K562 treated with DMSO at 1 percent for 12 hours (cell line): ENCODE measurements around the gene HERC3. TPM values are rescaled to one million over a fixed set of nuclear protein-coding genes. Genes with fewer than 3 reads are reported as not detected.

Experiments
- total RNA-seq: library from RNA; unstranded; fragments of 300-600 nt; gene quantifications from 2 replicates; pipeline ENCODE4 v1.2.3, GENCODE V29; 2022; ENCODE audit not compliant: insufficient read depth

Gene HERC3
- 5.1 and 17.8 TPM in 2 replicates for total RNA-seq

GRCh38 chr4:88591787-88592599 is at the start of gene HERC3:
TSS of gene HERC3 (plus strand) at chr4:88592480. CDS start at chr4:88605824, 13,344 bp downstream.

DNA sequence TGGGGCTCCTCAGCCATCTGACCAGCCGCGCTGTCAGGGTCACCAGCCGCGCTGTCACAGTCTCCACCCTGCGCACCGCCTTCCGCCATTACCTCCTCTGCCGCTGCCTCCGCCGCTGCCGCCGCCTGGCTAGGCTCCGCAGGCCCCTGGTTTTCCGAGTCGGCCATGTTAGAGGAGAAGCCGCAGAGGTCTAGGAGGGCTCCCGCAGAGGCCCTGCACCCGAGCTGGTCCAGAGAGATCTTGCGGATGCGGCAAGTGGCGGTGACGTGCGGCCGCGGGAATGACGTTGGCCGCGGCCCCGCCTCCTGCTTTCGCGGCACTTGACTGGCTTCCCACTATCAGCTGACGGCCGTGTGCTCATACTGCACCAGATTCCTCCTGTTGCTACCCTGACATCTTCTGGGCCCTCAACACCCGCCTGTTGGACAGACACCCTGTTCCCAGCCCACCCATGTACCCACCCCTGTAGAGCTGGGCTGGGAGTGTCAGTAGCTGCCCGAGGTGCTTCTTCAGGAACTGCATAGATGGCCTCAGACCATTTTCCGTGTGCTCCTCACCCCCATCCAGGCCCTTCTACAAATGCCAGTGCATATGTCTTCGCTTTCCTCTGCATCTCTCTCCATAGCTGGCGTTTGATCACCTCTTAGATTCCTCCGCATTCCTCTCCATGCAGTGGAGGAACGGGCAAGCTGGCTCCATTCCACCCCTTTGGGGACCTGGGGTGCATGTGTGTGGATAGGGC is 105.5 kb downstream of the HERC3 start, which contains the start of gene NAP1L5:
NAP1L5 (minus strand) TSS at position 242 of the 742 bp plus-strand sequence; CDS start at position 167, 75 bp downstream.

Other genes starting within 250 kb of the HERC3 start
- gene HERC6, start 213.6 kb upstream of the HERC3 start, total RNA-seq: 1.1 and 1.2 TPM in 2 replicates
- not detected in 2 replicates for gene HERC5, start 135.4 kb upstream of the HERC3 start, total RNA-seq
- 96.4 and 126 TPM in 2 replicates for gene PYURF, start 68.7 kb upstream of the HERC3 start, total RNA-seq
- gene NAP1L5, start 105.3 kb downstream of the HERC3 start, total RNA-seq: 2.8 and 4.3 TPM in 2 replicates